ENCODE measurements around the gene CST8. TPM values are rescaled to one million over a fixed set of nuclear protein-coding genes. Genes with fewer than 3 reads are reported as not detected.

The CST8 gene
- total and polyA plus RNA-seq, 2 donors (not counting 1 experiment from before 2014, with no cell fraction given), result not detected

- no peak overlapping the region for H3K4me2 ChIP-seq (replicated peaks; ENCODE audit: low read depth, low read length, poor library complexity, severe bottlenecking)
- peaks cover 2% of the 10 kb centered on the region for H3K9me3 Mint-ChIP-seq (ENCODE audit: insufficient read depth)
- H3K4me1 ChIP-seq (ENCODE audit: control insufficient read depth in 2 of 2, insufficient read depth in 2 of 2, low read length in 2 of 2), result no peaks in the 10 kb centered on the region
- H2AFZ ChIP-seq (ENCODE audit: insufficient read depth, low read depth, low read length, poor library complexity, severe bottlenecking), result no peak overlapping the region
- DNase-seq (no peak), ATAC-seq (ENCODE audit: low read depth) (no peak)
- H3K27me3 ChIP-seq (replicated peaks in 1 of 4; ENCODE audit: control extremely low read depth in 1 of 4, control insufficient read depth in 3 of 4, insufficient read depth in 4 of 4, low read length in 3 of 4), result no peaks in the 10 kb centered on the region
- ChIA-PET CTCF (no interaction called here), POLR2A (no interaction called here)
- TF ChIP-seq CTCF (IDR thresholded peaks at IDR 0.05) (no peak), EZH2 (IDR thresholded peaks at IDR 0.05; ENCODE audit: borderline replicate concordance, insufficient read depth, low read depth, low read length, poor library complexity, severe bottlenecking) (no peak)
- H3K36me3 ChIP-seq (replicated peaks in 1 of 2; ENCODE audit: control extremely low read depth in 1 of 2, control insufficient read depth in 1 of 2, extremely low read depth in 1 of 2, insufficient read depth in 2 of 2, low read length in 1 of 2), result no peaks in the 10 kb centered on the region
- no peak overlapping the region for H3K4me3 Mint-ChIP-seq
- H3K27ac ChIP-seq (ENCODE audit: low read length in 2 of 2), result no peak overlapping the region
- no peak overlapping the region for H3K4me3 ChIP-seq (ENCODE audit: control extremely low read depth in 1 of 5, extremely low read depth in 1 of 5, insufficient read depth in 1 of 5, low read depth in 2 of 5, low read length in 4 of 5)
- H3K4me1 Mint-ChIP-seq, result no peaks in the 10 kb centered on the region
- no peaks in the 10 kb centered on the region for H4K20me1 ChIP-seq (ENCODE audit: control insufficient read depth, insufficient read depth, low read length, poor library complexity, severe bottlenecking)
- peaks cover 0 to 3% (median 0%) of the 10 kb centered on the region in 3 donors for H3K9me3 ChIP-seq (ENCODE audit: control extremely low read depth in 1 of 3, control insufficient read depth in 2 of 3, insufficient read depth in 1 of 3, low read length in 2 of 3)
- WGBS (ENCODE audit: insufficient coverage), result 85% methylated on average over 19 of the region's 20 CpGs
- no peaks in the 10 kb centered on the region for H3K79me2 ChIP-seq (ENCODE audit: control insufficient read depth, insufficient read depth, low read length)
- intact Hi-C loops (cut with micrococcal nuclease), result no loop called here
- peaks cover 4% of the 10 kb centered on the region for H3K27me3 Mint-ChIP-seq
- no peak overlapping the region for H3K9ac ChIP-seq (ENCODE audit: low read length)
- no peak overlapping the region for H3K27ac Mint-ChIP-seq
Measured at GRCh38 chr20:23534801-23535593, 44.1 kb downstream of the CST8 start.

- Mint-ChIP-seq H3K27ac (no peak overlapping the region), H3K27me3 (peaks cover 4% of the 10 kb centered on the region), H3K9me3 (ENCODE audit: insufficient read depth) (no peaks in the 10 kb centered on the region), H3K4me1 (no peaks in the 10 kb centered on the region), H3K4me3 (no peak overlapping the region)
- peaks cover 0 to 3% (median 0%) of the 10 kb centered on the region in 3 donors for H3K9me3 ChIP-seq (ENCODE audit: control extremely low read depth in 1 of 3, control insufficient read depth in 2 of 3, insufficient read depth in 1 of 3, low read length in 2 of 3)
- no peaks in the 10 kb centered on the region for H3K27me3 ChIP-seq (replicated peaks in 1 of 4; ENCODE audit: control extremely low read depth in 1 of 4, control insufficient read depth in 3 of 4, insufficient read depth in 4 of 4, low read length in 3 of 4)
- H3K36me3 ChIP-seq (replicated peaks in 1 of 2; ENCODE audit: control extremely low read depth in 1 of 2, control insufficient read depth in 1 of 2, extremely low read depth in 1 of 2, insufficient read depth in 2 of 2, low read length in 1 of 2), result no peaks in the 10 kb centered on the region
- ATAC-seq (ENCODE audit: low read depth), result no peak
- H3K4me1 ChIP-seq (ENCODE audit: control insufficient read depth in 2 of 2, insufficient read depth in 2 of 2, low read length in 2 of 2), result no peaks in the 10 kb centered on the region
- intact Hi-C loops (cut with micrococcal nuclease), result no loop called here
- TF ChIP-seq EZH2 (IDR thresholded peaks at IDR 0.05; ENCODE audit: borderline replicate concordance, insufficient read depth, low read depth, low read length, poor library complexity, severe bottlenecking) (no peak), CTCF (IDR thresholded peaks at IDR 0.05) (no peak)
- DNase-seq, result no peak
- H3K4me2 ChIP-seq (replicated peaks; ENCODE audit: low read depth, low read length, poor library complexity, severe bottlenecking), result no peak overlapping the region
- H2AFZ ChIP-seq (ENCODE audit: insufficient read depth, low read depth, low read length, poor library complexity, severe bottlenecking), result no peak overlapping the region
- H4K20me1 ChIP-seq (ENCODE audit: control insufficient read depth, insufficient read depth, low read length, poor library complexity, severe bottlenecking), result no peaks in the 10 kb centered on the region
- no peak overlapping the region for H3K27ac ChIP-seq (ENCODE audit: low read length in 2 of 2)
- no peaks in the 10 kb centered on the region for H3K79me2 ChIP-seq (ENCODE audit: control insufficient read depth, insufficient read depth, low read length)
- POLR2A ChIA-PET, result no interaction called here
- WGBS (ENCODE audit: insufficient coverage), result no CpG with 5 or more reads among the region's 2 CpGs
- no peak overlapping the region for H3K4me3 ChIP-seq (ENCODE audit: control extremely low read depth in 1 of 5, extremely low read depth in 1 of 5, insufficient read depth in 1 of 5, low read depth in 2 of 5, low read length in 4 of 5)
- no peak overlapping the region for H3K9ac ChIP-seq (ENCODE audit: low read length)
- CTCF ChIA-PET, result no interaction called here
Measured at GRCh38 chr20:23536328-23536974, 45.5 kb downstream of the CST8 start.

Measured in B cell (primary cell).